Activated CD4-positive, alpha-beta T cell treated with anti-CD3 and anti-CD28 coated beads, Interleukin-2, amount 50 U/mL, for 16 hours (primary cell): ENCODE measurements around the gene TTC4.
A peak's percentile ranks its signal among the peaks of the same experiment; 100 is the strongest.

Experiments
- DNase-seq: peaks from one replicate; pipeline ENCODE4 v3.0.0-alpha.2; 2020

Gene TTC4

DNA sequence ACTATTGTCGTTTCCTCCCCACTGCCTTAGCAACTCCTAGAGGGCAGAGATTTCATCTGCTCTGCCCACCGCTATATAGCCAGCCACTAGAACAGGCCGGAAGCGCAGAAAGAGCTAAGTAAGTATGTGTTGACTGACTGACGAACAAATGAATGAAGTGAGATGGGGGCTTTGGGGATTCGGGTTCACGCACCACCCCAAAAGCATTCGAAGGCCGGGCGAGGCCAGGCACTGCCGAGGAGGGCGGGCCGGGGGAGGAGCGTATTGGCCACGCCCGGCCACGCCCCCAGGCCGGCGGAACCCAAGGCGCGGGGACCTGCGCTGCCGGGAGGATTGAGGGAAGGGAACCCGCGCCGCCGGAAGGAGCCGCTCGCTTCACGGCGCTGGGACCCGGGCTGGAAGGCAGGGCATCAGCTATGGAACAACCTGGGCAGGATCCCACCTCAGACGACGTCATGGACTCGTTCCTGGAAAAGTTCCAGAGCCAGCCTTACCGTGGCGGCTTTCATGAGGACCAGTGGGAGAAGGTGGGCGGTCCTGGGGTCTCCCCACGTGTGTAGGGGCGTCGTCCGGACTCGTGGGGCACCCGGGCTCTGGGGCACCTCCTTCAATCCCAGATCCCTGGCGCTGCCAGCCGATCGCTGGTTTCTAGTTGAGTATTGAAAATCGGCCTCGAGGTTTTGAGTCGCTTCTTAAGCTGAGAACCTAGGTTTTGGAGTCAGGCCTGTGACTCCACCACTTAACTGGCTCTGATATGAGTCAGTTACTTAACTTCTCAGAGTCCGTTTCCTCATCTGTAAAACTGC lies at the start of gene TTC4:
Gene TTC4 (plus strand): TSS at position 369 of the 806 bp plus-strand sequence. CDS start 48 bp downstream, at position 417.
- peak; percentile 86 for DNase-seq

- no peak for DNase-seq
These were observed 49.3 kb upstream of the TTC4 start for GRCh38 chr1:54666333-54666732.

DNA sequence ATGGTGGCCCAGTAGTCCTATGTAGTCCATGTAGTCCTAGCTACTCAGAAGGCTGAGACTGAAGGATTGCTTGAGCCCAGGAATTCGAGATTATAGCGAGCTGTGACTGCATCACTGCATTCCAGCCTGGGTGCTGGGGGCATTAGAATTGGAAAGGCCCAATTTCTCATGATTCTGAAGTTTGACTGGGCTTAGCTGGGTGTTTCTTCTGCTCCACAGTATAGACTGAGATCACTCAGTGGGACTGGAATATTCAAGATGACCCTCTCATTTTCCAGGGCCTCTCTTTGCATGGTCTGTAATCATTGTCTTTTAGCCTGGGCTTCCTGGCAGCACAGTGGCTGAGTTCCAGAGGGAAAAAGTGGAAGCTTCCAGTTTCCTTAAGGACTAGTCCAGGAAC lies 47.9 kb upstream of the TTC4 start:
- DNase-seq = no peak

GRCh38 chr1:54668567-54668966 lies 47.1 kb upstream of the TTC4 start:
- DNase-seq = no peak

GRCh38 chr1:54671985-54672608 lies 43.6 kb upstream of the TTC4 start:
- DNase-seq = peak; percentile 77

GRCh38 chr1:54678776-54679643 lies 36.7 kb upstream of the TTC4 start:
- DNase-seq = no peak

DNA sequence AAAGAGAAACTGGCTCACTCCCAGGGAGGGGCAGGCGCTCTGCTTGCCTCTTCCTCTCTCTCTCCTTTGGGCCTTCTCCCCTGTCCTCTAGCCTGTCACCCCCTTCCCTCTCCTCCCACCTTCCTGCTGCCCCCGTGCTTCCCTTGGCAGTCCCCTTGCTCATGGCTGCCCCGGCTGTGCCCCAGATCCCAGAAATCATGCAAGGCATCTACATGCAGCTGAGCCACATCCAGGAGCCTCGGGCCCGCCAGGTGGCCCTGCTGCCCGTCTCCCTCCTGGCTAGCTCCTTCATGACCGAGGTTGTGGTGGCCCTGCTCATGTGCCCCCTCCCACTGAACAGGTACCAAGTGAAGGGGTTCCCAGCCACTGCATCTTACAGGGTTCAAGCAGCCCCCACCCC lies 36.0 kb upstream of the TTC4 start:
- DNase-seq = no peak

- no peak for DNase-seq
These were observed 35.3 kb upstream of the TTC4 start for GRCh38 chr1:54680387-54680786.

DNA sequence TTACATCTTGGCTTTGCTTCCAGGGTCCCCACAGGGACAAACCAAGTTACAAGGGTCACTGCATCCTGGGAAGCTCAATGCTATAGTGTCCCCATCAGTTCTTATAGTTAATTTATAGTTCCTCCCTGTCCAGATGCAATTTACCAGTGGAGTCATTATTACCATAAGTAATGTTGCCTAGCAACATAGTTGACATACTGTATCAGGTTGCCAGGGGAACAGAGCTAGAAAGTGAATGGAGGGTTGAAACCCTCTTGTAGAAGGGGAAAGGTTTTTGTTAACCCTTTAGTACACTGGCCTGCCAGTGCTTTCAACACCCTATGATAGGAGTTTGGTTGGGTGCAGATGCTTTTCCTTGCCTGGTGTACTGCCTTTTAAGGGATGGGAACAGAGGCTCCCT lies 34.3 kb upstream of the TTC4 start:
- no peak for DNase-seq

GRCh38 chr1:54683453-54683852 lies 32.2 kb upstream of the TTC4 start:
- no peak for DNase-seq

GRCh38 chr1:54685335-54685905 lies 30.2 kb upstream of the TTC4 start:
- DNase-seq = no peak

DNA sequence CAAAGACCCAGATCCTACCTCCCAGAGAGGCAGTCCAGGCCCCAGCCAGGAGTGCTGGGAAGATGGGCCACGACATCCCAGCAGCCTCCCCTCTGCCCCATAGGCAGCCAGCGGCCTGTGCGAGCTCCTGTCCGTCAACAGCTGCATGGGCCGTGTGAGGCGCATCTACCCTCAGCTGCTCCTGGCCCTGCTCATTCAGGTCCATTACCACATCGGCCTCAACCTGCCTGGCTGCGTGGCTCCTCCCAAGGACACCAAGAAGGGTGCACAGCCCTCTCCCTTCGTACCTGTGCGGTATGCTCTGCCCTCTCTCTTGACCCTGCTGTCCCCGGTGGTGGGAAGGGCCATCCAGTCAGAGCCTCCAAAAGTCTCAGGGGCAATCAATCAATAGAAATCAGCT lies 29.5 kb upstream of the TTC4 start:
- no peak for DNase-seq

DNA sequence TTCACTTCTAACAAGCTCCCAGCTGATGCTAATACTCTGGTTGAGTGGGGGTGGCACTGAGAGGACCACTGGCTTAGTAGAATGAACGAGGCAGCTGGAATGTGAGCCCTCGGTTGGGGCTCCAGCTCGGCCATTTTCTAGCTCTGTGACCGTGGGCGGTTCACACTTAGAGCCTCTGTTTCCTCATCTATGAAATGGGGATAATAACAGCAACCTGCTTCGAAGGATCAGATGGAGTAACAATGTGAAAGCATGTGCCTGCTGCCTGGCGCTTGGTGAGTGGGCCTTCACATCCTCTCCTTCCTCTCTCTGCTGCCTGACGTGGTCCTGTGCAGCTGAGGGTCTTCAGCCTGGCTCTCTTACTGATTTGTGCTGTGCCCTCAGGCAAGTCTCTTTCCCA lies 20.9 kb upstream of the TTC4 start:
- no peak for DNase-seq

DNA sequence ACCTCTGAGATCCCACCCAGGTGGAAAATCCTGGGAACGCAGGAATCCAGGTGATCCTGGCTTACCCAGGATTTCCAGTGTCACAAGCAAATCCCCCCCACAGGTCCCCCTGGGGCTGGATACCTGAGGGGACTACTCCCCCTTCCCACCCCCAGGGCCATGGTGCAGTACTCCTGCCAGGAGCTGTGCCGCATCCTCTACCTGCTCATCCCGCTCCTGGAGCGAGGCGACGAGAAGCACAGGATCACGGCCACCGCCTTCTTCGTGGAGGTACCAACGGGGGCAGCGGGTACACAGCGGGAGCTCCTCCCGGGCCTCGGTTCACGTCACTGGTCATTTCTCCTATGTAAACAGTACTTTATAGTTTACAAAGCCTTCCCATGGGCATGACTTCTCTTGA lies 20.4 kb upstream of the TTC4 start:
- DNase-seq = no peak

DNA sequence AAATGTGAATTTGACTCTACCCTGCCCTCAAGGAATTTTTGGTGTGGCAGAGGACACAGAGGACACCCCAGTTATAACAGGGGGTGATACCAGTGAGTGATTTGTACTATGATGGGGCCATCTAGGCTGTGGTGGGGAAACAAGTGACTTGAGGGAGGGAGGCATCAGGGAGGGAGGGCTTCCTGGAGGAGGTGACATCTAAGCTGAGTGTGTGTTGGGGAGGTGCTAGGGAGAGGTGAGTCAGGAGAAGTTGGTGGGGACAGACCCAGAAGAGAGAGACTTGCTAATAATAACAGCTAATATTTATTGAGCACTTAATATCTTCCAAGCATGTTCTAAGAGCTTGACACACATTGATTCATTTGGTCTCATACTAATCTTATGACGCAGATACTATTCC lies 19.9 kb upstream of the TTC4 start:
- no peak for DNase-seq

- no peak for DNase-seq
These were observed 19.4 kb upstream of the TTC4 start for GRCh38 chr1:54696262-54696661.

DNA sequence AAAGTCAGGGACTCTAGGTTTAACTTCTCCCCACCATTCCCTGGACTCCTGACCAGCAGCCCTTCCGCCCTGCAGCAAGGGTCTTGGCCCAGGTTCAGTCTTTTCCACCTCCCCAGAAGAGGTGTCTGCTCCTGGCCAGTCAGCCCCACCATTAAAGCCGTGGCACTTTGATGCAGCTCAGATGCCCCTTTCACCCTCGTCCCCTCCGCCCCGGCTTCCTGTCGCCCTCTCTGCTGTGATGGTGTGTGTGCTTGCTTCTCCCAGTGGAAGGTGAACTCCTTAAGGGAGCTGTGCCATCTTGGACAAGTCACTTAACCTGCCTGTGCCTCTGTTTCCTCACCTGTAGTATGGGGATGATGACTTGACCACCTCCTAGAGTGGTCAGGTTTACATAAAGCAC lies 17.8 kb upstream of the TTC4 start:
- DNase-seq = no peak

GRCh38 chr1:54698346-54698745 lies 17.3 kb upstream of the TTC4 start:
- DNase-seq = no peak

DNA sequence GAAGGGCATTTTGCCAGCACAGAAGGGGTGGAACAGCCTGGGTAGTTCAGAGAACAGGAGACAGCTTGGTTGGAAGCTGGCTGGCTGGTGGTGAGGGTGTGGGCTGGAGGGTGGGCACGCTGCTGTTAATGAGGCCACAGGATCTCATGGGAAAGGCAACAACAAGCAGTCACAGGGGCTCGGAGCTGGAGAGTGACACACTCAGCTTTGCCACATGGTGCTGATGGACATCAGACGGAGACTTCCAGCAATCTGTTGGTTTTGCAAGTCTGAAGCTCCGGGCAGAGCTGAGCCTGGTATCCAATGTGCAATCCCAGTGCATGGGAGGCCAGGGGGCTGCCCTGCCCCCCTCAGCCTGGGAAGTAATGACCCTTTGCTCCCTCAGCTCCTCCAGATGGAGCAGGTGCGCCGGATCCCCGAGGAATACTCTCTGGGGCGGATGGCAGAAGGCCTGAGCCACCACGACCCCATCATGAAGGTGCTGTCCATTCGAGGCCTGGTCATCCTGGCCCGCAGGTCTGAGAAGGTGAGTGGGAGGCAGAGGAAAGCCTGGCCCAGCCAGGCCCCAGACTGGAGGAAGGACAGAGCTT lies 15.6 kb upstream of the TTC4 start:
- no peak for DNase-seq

GRCh38 chr1:54701066-54701465 lies 14.6 kb upstream of the TTC4 start:
- DNase-seq = no peak

GRCh38 chr1:54701996-54702395 lies 13.7 kb upstream of the TTC4 start:
- DNase-seq = no peak

DNA sequence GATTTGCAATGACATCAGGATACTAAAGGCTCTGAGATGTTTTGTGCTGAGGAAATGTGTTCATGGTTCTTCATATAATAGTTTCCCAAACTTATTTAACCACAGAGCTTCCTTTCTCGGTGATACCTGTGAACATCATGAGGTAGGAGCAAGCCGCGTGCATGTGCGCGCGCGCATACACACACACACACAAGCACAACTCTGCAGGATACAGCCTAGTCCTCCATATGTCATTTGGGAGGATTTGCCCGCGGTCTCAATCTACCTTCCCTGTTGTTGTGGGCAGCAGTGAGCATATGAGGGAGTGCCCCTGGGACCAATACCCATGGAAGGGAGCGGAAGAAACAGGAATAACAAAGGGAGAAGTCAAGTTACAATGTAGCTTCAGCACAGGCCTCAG lies 12.2 kb upstream of the TTC4 start:
- DNase-seq = no peak

DNA sequence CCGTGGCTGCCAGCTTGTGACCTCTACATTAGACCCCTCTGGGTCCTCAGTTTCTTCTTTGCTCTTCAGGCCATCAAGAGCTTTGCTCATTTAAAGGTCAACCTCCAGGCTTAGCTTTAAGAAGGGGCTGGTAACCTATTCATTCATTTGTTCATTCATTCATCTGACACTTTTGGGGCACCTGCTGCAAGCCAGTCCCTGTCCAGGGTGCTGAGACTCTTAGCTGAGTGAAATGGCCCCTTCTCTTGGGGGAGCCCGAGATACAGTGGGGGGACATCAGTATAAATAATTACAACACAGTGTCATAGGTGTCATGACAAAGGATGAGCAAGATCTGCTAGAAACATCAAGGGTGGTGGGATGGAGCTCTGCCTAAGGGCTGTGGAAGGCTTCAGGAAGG lies 10.5 kb upstream of the TTC4 start:
- DNase-seq = no peak
